GM21515 (cell line): ENCODE measurements around the gene PBRM1.
"Not testable (repeated sequence)": the region's sequence is repeated elsewhere in the genome, so short reads cannot be mapped to it uniquely, and the experiment has no call there.

ENCODE experiments used
- ATAC-seq: cut with Tn5 transposase; IDR thresholded peaks from one replicate; pipeline ENCODE4 v1.9.1; 2021; ENCODE audit not compliant: unreplicated experiment

The PBRM1 gene

DNA sequence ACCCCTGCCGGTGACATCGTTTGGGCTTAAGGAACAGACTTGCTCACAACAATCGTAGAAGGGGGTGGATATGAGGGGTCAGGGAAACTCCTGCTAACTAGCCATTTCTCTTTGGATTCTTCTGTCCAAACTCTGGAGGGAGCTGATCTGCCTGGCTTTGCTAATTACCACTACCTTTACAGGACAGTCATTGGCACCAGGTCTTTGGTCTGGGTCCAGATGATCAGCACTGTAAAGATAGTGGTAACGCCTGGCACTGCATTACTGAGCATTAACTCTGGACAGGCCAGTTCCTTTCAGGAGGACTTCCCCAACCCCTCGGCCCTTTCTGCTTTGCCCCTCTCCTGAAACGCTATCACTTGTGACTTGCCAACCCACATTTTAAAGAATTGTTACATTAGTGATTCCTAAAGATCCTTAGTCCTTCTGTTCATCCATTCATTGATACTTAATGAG lies 148.5 kb downstream of the PBRM1 start:
- ATAC-seq: no peak

GRCh38 chr3:52536369-52537164 lies 149.1 kb downstream of the PBRM1 start, which contains the start of gene UQCC5:
Gene UQCC5, plus strand, starts transcription at chr3:52536605. Its CDS starts 151 bp downstream, at chr3:52536756.
- ATAC-seq: peak; percentile 86

GRCh38 chr3:52536112-52536368 lies 149.7 kb downstream of the PBRM1 start:
- no peak for ATAC-seq

- ATAC-seq: no peak
These were observed 150.2 kb downstream of the PBRM1 start for GRCh38 chr3:52535411-52536111.

- ATAC-seq: no peak
These were observed 151.2 kb downstream of the PBRM1 start for GRCh38 chr3:52534281-52535183.

DNA sequence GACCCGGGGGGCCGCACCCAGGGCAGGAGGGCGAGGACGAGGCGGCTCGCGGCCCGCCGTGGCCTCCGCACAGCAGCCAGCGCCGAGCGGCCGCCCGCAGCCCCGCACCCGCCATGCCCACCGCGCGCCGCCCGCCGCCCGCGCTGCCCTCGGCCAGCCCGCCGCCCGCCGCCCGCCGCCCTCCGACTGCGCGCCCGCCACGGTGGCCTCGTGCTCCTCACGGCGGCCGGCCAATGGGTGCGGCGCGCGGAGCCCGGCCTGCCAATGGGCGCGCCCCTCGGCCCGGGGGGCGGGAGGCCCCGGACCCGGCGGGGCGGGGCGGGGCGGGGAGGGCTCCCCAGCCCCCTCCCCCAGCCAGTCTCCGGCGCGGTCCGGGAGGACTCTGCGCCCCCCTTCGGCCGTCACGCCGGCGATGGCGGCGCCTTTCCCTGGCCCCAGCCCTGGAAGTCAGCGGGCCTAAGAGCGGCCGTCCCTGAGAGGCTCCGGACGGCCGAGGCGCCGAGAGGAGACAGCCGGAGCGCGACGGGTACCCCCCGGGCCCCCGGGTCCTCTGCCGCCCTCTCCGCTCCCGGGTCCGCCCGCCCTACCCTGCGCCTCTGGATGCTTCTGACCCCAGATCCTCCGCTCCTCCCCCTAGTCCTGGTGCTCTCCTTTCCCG lies 152.0 kb downstream of the PBRM1 start, which contains the start of gene NT5DC2:
NT5DC2 (minus strand) TSS at position 235 of the 658 bp plus-strand sequence; CDS start at position 115, 120 bp downstream.
- ATAC-seq: no peak

DNA sequence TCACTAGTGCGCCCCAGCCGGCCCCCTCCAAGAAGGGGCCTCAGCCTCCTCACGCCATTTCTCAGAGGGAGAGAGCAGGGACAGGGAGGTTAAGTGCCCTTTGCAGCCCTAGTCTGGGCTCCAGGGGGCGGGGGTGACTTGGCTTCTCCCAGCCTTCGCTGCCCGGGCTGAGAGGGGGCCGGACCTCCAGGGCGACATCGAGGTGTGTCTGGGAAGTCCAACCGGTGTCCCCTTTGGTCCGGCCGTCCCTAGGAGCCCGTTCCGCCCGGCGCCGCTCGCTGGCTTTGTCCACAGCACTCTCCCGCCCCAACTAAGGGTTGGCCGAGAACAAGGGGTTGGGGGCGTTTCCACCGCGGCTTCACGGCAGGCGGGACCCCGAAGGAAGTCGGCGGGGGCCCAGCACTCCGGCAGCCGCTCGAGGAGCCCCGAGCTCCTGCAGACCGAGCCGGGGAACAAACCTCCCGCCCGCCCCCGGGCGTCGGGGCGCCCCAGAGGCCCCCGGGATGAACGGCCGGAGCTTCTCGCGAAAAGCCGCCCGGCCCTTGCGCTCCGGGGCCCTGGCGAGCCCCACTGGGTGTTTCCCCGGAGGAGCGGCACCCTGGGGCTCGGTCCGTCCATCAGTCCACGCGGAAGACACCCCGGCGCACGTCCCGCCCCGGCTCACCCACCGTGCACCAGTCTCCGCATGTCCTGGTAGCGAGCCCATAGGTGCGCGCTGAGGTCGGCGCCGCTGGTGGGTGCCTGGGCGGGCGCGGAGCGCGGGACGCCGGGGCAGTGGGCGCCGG lies 152.7 kb downstream of the PBRM1 start:
- no peak for ATAC-seq

- ATAC-seq: no peak
These were observed 153.2 kb downstream of the PBRM1 start for GRCh38 chr3:52532517-52532837.

DNA sequence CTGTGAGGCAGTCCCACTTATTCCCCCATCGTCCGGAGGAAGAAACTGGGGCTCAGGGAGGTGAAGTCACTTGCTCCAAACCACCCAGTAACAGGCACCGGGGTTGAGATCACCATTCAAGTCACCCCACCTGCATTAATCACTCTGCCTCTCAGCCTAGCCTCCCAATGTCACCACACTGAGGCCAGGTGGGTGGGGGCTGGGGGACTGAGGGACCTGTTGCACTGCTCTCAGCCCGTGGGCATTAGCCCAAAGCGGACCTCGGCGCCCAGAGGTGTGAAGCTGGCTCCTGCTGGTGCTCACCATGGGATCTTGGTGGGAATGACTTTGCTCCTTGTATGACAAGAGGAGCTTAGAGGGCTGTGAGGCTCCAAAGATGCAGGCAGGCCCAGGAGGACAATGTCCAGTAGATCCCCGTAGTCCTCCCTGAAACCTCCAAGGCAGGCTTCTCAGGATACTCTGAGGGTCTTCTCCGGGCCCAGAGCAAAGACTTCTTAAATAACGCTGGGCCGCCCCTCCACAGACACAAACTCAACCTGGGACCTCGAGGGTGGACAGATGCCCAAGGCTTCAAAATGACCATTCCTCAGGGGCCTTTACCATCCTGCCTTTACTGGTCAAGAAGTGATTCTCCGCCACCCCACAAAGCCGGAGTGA lies 153.7 kb downstream of the PBRM1 start:
- no peak for ATAC-seq

GRCh38 chr3:52530918-52531826 lies 154.5 kb downstream of the PBRM1 start:
- no peak for ATAC-seq

DNA sequence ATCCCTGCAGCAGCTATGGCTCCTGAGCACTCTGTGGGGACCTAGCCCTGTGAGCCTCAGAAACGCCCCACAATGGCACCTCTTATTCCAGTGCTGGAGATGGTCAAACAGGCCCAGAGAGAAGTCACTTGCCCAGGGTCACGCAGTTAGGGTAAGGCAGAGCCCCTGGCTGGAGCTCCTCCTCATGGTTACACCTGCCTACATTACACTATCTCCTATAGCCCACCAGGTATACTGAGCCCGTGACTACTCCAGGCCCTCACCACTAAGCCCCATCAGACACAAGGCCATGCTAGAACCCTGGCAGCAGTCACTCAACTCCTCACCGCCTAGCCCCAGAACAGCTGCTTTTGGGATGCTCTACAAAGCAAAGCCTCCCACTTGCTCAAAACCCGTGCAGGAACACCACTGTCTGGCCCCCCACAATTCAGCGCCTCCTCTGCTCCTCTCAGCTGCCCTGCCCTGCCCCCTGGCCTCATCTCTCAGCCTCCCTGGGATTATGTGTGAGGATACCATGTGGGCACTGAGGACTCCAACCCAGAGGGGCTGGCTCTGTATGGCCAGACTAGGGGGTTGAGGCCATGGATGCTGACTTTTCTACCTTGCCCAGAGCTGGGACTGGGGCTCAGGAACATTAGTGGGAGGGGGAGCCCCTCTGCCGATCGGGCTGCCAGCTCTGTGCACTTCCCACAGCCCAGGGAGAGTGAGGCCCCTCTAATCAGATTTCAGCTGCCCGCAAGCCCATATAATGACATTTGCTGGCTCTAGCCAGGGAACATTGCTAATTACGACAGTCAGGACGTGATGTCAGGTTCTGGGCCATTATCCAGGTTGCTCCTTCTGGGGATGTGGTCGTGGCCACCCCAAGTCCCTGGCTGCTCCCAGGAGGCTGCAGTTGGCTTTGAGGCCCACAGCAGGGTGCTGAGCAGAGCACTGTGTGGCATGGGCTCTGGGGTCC lies 156.1 kb downstream of the PBRM1 start:
- ATAC-seq: no peak

DNA sequence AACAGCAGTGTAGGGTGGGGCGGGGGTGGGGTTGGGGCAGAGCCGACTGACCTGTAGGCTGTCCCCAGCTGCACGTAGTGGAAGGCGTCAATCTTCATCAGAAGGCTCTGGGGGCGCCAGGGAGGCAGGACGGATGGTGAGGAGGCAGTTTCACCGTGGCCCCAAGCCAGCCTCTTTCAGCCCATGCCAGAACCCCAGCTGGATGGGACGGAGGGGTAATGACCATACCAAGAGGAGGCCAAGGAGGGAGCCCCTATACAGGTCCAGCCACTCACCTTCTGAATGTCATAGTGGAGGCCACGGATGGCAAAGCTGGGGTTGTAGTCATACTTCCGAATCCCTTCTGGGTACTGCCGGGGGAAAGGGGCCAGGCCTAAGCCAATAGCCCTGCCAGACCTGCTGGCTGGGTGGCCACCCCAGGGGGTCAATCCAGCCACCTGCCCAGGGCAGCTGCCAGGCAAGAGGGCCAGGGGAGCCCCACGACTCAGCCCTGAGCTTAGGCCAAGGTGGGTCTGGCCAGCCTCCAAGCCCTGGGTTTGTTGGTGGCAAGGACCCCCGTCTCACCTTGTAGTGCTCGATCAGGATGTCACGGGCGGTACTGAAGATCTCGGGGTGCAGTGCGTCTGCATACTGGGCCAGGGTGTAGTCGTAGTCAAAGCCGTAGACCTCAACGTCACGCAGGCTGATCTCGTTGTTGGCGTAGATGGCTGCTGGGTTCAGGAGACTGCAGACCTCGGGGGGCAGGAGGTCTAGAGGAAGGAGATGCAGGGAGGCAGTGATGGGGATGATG lies 156.9 kb downstream of the PBRM1 start:
- no peak for ATAC-seq

- ATAC-seq: no peak
These were observed 157.8 kb downstream of the PBRM1 start for GRCh38 chr3:52527732-52528585.

DNA sequence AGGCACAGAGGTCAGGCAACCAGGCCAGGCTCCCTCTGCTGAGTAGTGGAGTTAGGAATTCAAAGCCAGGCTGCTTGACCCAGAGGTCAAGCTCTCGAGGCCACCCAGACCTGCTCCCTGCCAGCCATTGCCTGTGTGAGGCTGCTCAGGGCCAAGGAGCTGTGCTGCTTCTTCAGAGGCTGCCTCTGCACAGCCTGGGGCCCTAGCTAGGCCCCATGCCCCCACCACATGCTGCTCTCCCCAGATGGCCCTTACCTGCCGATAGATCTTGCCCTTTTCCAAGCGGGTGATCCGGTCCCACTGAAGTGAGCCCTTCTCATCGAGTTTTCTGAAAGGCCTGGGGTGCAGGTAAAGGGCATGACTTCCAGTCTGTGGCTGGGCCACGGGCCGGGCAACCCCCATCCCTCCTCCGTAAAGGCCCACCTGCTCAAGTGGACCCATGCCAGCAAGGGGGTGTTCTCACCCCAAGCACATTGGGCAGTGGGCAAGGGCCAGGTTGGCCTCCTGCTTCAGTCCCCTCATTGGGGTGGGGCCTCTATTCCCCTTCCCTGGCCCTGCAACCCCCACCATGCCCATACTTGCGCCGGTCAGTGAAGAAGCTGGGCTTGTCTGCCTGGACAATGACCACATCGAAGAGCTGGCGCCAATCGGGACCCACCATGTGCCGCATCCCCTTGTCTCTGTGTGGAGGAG lies 158.5 kb downstream of the PBRM1 start:
- ATAC-seq: no peak

DNA sequence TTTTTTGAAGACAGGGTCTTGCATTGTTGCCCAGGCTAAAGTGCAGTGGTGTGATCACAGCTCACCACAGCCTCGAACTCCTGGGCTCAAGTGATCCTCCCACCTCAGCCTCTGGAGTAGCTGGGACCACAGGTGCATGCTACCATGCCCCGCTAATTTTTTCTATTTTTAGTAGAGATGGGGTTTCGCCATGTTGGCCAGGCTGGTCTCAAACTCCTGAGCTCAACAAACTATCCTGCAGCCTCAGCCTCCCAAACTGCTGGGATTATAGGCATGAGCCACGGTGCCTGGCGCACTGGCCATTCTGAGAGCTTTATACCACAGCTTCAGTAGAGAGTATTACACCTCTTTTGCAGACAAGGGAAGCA lies 159.1 kb downstream of the PBRM1 start:
- not testable (repeated sequence) for ATAC-seq
